Stimulated activated CD4-positive, alpha-beta T cell treated with anti-CD3 and anti-CD28 coated beads, TNF-alpha, amount 100 ng/mL, for 48 hours (primary cell): ENCODE measurements around the gene LCMT1.
"Not testable (repeated sequence)": the region's sequence is repeated elsewhere in the genome, so short reads cannot be mapped to it uniquely, and the experiment has no call there.

Source experiments
- DNase-seq, 3 donors: peaks; one replicate each; pipeline ENCODE4 v3.0.0-alpha.2; 2020; ENCODE audit warnings: low read depth in 3 of 3

LCMT1 gene

DNA sequence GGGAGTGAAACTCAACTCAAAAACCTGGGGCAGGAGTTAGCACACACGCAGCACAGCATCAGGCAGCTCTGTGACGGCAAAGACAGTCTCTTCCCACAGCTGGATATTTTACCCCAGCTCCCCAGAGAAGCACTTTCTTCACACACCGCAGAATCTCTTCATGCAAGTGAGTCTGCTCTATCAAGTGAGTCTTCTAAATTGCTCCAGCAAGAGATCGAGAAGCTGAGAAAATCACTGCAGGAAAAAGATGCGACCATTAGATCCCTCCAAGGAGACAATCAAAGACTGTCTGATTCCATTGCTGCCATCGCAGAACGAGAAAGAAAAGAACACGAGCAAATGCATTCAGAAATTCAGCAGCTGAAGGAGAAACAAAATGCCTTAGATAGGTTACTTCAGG, 16.9 kb upstream of the LCMT1 start:
- no peak for DNase-seq

DNA sequence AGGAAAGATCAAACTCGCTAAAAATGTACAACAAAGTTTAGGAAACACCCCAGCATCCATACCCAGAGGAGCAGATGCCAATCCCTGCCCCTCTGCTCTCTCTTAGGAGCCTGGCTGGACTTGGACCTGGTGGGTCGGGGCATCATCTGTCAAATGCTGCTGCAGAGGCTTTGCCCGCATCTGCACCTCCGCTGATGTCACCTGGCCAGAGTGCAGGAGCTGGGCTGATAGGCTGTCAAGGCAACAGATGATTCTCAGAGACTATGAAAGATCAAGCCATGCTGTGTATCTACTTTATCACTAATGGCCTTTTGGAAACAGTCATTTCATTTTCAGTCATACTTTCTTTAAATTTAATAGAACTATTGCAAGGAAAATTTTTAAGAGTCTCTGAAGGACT, 15.9 kb upstream of the LCMT1 start:
- no peak for DNase-seq

DNA sequence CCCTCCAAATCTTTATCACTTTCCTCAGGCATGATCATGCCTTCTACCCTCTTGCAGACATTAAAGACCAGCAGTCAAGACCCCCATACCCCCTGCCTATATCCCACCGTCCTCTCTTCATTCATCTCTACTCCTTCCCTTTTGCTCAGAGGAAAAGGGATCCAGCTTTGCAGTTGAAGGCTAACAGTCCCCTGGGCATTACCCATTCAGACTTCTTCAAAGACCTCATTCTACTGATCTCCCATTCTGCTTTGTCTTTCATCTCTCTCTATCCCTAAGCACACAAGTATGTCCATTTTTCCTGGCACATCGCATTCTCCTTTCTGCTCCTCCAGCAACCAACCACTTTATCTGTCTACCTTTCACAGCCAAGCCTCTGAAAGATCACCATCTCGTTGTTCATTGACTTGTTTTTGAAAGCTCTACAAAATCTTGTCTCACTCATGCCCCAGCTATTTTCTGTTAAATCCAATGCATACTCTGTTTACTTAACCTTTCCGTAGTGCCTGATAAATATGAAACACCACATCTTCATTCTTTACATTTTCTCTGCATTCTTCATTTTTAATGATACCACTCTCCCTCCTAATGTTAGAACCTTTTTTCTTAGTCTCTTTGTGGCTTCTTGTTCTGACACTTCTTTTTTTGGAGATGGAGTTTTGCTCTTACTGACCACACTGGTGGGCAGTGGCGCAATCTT, 14.1 kb upstream of the LCMT1 start:
- DNase-seq, result no peak

DNA sequence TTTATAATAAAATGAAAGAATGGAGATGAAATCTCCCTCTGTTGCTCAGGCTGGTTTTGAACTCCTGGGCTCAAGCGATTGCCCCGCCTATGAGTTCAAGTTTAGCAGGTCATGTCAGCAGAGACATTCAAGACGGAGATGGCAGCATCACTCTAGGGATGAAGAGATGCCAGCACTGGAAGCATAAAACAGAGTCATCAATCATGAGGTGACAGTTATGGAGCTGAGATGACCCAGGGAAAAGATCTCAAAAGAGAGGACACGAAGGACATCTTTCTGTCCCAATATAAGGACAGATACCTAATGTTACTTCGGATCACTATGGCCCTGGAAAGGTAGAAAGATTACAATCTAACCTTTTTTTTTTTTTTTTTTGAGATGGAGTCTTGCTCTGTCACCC, 11.0 kb upstream of the LCMT1 start:
- no peak for DNase-seq

DNA sequence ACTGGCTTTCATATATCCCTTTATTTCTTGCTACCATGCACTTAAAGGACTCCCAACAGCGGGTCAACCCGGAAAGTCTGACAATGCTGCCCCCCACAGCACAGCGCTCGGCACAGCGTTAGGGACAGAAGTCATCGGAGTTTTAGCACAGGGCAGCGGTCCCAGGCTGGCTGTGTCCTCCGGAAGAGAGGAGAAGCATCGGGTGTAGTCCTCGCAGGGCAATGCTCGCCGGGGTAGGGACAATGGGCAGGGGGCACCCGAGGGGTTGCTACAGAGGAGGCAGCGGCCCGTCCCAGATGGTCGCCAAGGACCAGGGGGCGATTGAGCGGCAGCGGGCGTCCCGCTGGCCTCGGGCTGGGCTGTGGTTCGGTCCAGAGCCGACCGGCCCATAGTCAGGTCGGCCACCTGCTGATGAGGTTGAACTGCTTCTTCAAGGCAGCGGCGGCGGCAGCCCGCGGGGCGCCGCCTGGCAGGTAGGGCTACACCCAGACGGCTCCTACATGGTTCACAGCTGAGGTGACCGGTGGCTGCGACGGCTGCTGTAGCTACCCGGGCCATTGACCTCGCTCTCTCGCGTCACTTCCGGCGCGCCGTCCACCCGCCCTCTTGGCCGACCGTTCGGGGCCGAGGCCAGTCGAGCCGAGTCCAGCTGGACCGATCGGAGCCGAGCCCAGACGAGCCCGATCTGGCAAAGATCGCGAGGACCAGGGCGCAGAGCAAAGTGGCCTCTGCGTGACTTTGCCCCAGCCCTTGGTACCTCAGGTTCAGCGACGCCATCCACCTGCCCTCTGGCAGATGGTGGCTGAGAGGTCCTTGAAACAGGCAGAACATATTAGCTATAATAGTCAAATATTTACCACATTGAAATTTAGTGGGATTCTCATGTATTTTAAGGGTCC, 4.7 kb upstream of the LCMT1 start:
- peak; percentile 67 to 78 (median 75) for DNase-seq

DNA sequence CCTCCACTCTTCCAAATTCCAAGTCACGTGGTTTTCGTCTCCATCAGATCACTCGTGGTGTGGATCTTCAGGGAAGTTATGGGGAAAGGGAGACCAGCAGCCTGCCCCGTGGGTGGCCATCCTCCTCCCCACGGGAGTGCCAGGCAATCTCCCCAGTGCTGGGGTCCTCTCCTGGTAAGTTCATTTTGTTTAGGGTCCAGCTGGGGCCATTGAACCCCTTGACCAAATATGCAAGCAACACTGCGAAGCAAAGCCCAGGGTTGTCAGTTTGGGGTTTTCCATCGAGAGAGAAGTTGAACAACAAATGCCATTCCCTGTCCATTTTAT, 4.1 kb upstream of the LCMT1 start:
- DNase-seq, result no peak

DNA sequence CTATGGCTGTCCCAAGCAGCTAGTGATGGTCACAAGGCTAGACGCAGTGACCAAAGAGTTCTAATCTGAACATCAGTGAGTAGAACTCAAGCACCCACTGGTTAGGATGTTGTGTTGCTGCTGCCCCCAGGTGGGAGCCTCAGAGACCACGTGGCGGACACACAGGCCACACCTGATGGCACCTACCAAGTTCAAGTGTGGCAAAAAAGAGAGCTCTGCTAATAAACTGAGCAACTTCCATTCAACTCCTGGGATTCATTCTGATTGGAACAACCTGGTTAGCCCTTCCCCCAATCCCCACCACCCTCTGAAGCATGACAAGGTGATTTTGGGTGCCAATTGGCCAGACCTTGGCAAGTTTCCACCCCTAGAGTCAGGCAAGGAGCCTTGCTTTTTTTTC, 3.5 kb upstream of the LCMT1 start:
- DNase-seq, result no peak

DNA sequence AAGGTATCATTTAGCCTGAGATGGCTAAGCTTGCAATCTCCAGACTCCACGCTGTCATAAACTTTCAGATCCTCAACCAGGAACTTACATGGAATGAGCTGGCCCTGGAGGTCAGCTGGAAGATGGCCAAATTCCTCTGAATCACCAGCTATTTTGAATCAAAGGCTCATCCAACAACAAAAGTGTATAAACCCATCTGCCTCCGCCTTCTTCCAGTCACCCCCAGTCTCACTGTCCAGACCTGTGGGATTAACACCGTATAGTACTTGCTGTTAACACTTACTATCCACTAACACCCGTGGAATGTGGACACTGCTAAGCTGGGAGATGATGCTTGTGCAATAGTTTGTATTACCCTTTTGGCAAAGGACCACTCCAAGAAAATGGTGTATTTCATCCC, 1.9 kb upstream of the LCMT1 start:
- no peak for DNase-seq

DNA sequence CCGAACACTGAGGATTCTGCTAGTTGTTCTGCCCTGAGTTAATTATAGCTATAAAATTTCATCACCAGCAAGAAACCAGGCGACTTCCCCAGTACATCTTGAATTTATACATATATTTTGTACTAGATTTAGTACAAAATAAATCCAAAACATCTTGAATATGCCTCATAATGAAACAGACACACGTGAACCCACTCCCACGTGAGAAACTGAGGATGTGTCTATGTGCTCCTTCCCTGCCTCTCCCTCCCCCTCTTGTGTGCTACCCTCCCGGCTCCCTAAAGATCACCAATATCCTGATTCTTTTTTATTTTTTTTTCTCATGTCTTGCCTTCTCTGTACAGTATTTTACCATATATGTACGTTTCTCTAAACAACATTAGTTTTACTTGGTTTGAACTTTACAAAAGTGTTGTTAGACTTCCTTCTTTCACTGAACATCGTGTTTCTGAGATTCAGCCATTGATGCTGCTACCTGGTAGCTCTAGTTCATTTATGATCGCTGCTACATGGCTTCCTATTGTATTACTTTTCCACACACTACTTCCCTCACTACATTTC, 1.1 kb upstream of the LCMT1 start:
- DNase-seq, result peak in 1 of 3 donors; percentile 46

DNA sequence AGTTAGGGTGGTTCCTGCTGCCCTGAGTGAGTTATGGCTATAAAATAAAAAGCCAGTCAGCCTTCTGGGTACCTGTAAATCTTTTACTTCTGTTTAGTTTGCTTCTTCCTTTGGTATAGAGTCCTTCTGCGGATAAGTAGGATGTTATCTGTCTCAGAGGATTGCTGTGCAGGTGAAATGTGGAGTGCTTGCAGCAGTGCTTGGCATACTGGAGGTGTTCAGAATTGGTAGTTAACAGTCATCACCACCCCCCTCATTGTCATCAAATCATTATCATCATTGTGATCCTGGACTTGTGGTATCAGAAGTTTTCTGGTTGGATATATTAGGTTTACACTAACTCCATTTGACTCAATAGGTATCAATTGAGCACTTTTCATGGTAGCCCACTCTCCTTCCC, 2.6 kb downstream of the LCMT1 start:
- DNase-seq, result no peak

DNA sequence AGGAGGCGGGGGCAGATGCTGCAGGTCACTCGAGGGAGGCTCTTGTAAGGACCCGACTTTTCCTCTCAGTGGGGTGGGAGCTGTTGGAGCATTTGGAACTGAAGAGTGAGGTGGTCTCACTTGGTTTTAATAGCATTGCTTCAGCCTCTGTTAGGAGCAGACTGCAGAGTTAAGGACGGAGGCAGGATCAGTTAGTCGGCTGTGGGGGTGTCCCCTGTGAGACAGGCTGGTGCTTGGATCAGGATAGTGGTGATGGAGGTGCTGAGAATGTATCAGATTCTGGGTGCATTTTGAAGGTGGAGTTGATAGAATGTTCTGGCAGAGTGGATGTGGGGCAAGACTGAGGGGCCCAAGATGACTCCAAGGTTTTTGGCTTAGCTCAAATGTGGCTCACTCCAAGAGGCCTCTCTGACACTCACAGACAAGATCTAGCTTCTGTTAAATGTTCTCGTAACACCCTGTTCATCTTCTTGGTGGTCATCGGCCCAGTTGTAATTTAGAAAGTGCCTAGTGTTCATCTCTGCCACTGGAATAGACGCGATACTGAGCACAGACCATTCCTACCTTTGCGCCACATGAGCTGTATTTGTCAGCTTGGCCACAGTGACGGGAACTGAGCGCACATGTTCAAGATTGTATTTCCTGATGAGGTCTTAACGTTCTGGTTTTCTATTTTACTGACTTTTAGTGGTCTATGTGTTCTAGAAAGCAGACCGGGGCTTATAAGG, 7.5 kb downstream of the LCMT1 start:
- no peak for DNase-seq

DNA sequence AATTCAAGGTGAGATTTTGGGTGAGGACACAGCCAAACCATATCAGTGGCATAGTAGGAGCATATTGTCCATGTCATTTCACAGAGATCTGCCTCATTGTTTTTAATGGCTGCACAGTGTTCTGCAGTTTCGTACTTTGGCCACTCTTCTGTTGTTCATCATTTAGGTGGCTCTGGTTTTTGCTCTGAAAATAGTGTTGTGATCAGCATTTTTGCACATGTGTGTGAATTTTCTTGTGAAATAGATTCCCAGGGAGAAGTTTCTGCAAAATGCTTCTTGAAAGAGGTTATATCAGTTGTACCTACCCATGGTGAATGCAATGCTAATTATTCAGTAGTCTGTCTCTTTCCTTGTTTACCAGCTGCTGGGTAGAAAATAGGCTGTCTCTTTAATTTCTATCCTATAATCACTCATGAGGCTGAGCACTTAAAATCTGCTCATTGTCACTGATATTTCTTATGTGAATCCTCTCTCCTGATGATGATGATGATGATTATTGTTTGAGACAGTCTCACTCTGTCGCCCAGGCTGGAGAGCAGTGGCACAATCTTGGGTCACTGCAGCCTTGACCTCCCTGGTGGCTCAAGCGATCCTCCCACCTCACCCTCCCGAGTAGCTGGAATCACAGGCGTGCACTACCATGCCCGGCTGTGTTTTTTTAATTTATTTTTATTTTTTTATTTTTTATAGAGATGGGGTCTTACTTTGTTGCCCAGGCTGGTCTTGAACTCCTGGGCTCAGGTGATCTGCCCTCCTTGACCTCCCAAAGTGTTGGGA, 10.5 kb downstream of the LCMT1 start:
- no peak for DNase-seq

DNA sequence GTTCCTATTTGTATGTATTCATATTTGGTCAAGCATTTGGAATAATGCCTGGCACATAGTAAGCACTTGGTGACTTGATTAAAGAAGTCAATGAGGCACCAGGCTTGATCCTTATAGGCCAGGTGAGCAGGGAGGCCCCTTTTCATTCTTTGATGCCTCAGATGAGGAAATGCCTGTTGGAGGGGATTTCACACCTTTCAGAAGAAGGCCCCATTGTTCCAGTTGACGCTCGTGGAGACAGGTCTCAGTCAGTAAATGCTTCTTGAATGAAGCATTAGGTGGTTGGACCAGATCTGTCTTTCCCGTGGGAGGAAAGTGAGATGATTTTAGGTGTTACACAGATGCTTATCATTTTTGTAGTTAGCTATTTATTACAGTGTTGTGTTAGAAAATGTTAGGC, 13.0 kb downstream of the LCMT1 start:
- no peak for DNase-seq

DNA sequence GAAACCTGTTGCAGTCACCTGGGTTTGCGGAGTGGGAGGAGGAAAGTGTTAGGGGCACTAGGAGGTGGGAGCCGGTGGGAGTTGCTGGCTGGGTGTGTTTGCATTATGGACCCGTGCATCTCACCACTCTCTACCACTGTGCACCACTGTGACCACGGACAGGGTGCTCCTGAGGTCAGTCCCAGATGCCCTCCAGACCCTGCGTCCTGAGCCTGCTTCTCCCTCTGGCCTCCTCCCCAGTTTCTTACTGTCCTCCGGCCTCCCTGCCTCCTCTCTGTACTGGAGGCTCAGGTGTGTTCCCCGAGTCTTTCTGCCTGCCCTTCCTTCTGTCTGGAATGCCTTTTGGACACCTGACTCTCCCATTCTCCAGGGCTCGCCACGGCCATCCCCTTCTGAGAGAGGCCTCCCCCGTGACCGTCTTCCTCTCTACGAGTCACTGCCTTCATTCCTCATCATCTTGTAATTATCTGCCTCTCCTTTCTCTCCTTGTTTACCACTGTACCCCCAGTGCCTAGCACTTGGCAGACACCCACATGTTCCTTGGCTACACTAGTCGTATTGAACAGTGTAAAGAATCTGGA, 14.6 kb downstream of the LCMT1 start:
- DNase-seq, result not testable (repeated sequence)

DNA sequence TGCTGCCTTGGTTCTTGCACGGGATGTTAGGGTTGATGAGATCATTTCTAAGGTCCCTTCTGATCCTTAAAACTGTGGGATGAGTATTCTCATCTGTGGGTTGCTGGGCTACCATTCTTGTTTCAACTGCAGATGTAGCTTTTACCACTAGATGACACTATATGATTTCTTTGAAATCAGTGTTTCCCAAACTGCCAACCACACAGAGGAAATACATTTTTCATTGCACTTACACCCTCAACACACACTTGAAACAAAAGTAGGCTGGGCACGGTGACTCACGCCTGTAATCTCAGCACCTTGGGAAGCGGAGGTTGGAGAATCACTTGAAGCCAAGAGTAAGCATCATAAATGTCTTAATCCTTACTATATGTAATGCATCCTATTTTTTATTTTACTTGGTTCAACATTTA, 15.3 kb downstream of the LCMT1 start:
- peak in 1 of 3 donors; percentile 21 for DNase-seq

DNA sequence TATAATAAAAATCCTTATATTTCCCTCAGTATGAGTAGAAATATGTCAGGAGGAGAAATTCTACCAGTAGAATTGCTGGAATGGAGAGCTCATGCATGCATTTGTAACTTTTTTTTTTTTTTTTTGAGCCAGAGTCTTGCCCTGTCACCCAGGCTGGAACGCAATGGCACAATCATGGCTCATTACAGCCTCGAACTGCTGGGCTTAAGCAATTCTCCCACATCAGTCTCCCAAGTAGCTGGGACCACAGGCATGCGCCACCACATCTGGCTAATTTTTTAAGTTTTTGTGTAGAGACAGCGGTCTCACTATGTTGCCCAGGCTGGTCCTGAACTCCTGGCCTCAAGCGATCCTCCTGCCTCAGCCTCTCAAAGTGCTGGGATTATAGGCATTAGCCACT, 21.2 kb downstream of the LCMT1 start:
- DNase-seq, result not testable (repeated sequence)

DNA sequence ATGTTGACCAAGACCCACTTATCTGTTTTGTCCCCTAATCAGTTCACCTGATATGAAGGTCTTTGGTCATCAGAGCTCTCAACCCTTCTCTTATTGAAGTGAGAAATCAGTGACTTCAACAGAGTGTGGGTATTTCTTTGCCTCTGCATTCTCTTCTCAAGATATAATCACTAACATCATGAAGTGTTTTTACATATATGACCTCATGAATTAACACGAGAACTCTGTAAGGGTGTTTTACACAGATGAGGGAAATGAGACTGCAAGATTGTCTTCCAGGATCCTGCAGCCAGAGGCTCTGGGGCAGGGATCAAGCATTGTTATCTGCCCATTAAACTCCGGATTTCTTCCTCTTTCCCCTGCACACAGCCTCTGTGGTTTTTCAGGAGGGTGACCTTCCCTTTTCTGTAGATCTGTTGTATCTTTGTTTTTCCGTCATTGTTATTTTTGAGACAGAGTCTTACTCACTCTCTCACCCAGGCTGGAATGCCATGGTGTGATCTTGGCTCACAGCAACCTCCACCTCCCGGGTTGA, 22.7 kb downstream of the LCMT1 start:
- DNase-seq, result no peak

DNA sequence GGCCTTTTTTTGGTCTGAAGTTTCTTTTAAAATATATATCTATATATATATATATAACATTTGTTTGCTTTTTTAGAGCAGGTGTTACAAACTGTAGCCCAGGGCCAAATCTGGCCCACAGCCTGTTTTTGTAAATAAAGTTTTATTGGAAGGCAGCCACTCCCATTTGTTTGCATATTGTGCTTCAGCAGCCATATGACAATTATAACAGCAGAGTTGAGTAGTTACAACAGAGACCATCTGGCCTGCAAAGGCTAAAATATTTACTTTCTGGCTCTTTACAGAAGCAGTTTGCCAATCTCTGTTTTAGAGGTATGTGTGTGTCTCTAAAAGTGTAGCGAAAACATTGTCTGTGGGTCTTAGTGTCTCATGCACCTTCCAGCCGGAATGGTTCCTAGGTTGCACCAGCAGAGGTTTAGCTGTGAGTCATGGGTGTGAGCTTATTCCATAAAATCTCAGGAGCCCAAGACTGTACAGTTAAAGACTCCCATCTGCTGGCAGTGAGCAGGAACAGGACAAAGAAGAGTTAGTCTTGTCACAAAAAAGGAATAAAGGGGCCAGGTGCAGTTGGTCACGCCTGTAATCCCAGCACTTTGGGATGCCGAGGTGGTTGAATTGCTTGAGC, 23.8 kb downstream of the LCMT1 start:
- DNase-seq, result no peak

DNA sequence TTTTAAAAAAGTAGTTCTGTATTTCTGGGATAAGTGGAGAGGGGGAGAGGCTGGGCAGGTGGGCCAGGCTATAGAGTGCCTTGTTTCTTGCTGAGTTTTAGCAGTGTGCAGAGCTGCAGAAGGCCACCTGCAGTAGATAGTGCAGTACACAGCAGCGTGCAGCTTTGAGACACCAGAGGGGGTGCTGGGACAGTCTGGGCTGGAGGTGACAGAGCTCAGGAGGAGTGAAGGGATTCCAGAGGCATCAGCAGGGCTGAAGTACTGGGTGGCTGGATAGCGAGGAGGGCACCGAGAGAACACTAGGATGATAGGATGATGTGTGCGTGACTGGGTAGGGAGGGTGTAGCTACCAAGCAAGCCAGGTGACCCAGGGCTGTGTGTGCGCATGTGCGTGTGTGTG, 26.6 kb downstream of the LCMT1 start:
- DNase-seq, result no peak

DNA sequence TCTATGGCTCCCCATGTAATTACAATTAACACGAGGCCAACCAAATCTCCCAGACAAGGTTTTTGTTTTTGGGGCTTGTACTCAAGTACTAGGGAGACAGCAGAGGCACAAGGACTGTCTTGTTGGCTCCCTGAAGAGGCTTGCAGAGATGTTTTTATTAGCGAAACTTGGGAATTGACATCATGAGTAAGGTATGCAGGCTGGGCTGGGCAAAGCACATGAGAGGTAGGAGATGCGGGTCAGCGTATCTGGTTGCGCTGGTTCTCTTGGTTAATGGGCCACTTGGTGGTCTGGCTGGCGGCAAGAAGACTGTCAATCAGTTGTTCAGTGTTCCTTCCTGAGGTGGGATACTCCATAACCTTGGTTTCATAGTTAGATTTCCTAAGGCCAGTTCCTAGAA, 28.9 kb downstream of the LCMT1 start:
- no peak for DNase-seq

DNA sequence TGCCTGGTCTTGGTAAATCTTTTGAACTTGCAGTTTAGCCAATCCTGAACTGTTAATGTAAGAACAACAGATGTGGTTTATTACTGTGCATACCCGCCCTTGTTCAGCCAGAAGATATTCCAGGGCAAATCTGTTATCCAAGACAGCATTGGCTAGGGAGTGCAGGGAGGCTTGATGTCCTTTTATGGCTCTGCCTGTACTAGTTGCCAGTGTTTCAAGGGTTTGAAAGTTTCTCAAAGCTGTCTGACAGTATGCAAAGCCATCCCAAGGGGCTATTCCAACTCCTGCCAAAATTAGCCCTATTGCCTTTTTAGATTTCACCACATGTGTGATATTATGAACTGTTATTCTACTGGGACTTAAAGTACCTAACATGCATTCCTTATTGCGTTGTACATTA, 30.1 kb downstream of the LCMT1 start:
- no peak for DNase-seq
